Measurements from ENCODE around the gene MYZAP.

MYZAP gene

DNA sequence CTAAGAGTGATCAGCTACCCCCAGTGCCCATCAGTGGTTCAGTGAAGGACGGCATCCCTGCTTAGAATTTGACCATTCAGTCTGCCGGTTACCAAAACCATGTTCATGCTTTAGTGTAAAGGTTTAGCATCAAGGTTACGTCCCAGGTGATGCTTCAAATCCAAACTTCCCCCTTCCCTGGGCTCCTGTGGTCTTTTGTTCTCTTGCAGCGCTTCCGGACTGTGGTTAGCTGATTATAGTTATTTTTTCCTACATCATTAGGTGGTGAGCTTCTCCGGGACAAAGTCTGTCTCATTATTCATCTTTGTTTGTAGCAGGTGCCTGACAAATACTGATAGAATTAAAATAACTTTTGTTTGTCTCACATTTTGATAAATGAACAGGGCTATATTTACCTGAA lies 28.3 kb upstream of the MYZAP start:
- no peak for DNase-seq

DNA sequence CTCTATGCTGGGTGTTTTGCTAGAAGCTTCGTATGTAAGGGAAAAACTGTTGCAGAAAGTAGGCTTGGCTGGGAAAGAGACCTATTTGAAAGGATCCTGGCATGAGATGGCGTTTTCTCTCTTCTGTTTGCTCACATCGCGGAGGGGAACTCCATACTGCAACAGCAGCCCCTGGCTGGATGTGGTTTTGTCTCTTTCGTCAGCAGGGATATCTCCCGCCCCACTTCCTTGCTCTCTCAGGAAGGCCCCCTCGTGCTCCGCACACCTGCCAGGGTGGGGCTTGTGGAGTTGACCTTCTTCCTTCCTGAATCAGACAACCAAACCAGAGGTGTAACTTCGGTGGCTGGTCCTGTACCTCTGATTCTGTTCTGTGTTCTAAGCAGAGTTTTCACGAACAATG lies 26.4 kb upstream of the MYZAP start:
- DNase-seq: no peak

GRCh38 chr15:57566834-57567233 lies 24.9 kb upstream of the MYZAP start:
- no peak for DNase-seq

DNA sequence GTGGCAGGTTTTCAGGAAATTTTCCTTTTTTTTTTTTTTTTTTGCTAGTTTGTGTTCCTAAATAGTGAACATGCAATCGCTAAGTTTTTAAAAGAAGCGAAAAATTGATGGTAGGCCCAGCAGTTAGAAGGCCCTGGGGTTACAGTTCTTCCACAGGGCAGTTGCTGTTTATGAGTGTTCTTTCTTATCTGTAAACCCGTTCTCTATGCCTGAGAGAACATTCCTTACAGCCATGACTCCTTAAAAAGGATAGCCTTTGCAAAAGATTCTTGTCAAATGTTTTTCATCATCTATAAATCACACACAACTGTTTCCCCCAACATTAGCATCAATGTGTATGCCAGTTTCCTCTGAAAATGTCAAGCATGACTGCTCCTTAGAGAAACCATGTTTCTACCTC lies 23.8 kb upstream of the MYZAP start:
- DNase-seq: no peak

GRCh38 chr15:57568299-57568698 lies 23.4 kb upstream of the MYZAP start:
- no peak for DNase-seq

DNA sequence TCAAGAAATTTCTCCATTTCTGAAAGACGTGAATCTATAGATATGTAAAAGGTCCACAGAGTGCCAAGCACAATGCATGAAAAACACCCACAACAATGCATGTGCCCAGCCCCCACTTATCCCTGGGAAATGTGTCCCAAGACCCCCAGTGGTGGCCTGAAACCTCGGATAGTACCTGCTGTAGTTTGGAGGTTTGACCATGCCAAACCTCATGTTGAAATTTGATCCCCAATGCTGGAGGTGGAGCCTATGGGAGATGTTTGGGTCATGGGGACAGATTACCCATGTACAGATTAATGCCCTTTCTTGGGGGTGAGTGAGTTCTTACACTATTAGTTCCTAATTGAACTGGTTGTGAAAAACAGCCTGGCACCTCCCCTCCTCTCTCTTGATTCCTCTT lies 21.4 kb upstream of the MYZAP start:
- DNase-seq: no peak

- no peak for DNase-seq
Measured at GRCh38 chr15:57570994-57571393, 20.7 kb upstream of the MYZAP start.

- no peak for DNase-seq
Measured at GRCh38 chr15:57571725-57572124, 20.0 kb upstream of the MYZAP start.

- no peak for DNase-seq
Measured at GRCh38 chr15:57572468-57572867, 19.2 kb upstream of the MYZAP start.

DNA sequence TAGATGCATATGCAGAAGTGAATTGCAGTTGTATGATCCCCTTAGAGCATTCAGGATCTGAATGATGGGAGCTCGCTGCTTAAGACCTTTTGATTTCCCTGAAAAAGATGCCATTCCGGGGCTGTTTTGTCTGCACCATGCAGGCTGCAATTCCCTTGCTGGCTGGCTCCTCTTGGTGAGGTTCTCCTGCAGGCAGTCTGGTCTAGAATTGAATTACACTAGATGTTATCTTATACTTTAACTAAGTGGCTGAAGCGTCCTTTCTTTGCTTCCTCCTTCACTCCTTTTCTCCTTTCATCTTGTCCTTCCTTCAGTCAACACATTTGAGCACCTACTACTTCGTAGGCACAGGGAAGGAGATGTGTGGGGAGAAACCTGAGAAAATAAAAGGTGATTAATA lies 18.6 kb upstream of the MYZAP start:
- DNase-seq: no peak

- no peak for DNase-seq
Measured at GRCh38 chr15:57575363-57575762, 16.3 kb upstream of the MYZAP start.

DNA sequence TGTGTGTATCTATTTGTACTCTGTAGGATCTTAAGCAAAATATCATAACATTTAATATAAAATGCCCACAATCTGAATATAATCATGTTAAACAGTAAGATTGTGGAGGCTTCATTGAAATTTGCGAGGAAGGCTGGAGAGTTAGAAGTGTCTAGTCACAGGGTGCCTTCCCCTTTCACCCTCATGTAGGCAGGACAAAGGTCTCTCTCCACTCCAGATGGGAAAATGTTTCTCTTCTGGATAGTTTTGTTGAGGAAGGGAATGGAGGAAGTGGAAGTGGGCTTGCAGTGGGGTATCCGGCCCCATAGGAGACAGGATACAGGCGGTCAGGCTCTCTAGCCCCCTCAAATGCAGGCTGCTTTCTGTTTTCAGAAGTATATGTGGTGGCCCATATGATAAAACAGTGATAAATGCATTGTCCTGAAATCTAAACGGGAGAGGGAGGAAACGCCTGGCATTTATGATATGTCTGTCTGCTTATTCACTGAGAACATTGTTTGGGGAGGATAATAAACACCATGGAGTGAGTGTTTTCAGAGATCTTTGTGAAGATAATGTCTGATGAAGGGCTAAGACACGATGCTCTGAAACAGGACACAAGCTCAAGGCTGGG lies 13.3 kb upstream of the MYZAP start:
- no peak for DNase-seq

DNA sequence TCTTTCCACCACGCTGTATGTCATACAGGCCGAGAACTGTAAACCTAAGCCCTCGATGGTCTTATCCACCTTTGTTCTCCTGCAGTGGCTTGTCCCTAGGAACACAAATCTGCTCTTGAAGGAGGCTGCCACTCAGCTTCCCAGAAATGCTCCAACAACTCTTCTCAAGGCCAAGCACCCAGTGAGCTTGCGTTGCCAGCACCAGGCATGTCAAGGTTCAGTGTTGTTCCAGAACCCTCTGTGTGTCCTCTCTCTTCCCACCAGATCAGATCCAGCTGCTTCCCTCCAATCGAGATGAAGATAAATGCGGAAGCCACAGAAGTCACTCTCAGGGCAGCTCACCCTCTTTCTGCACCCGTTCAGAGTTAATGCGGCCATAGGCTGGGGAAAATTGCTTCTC lies 11.3 kb upstream of the MYZAP start:
- DNase-seq: no peak

GRCh38 chr15:57580866-57581265 lies 10.8 kb upstream of the MYZAP start:
- no peak for DNase-seq

- DNase-seq: no peak
Measured at GRCh38 chr15:57582090-57582489, 9.6 kb upstream of the MYZAP start.

DNA sequence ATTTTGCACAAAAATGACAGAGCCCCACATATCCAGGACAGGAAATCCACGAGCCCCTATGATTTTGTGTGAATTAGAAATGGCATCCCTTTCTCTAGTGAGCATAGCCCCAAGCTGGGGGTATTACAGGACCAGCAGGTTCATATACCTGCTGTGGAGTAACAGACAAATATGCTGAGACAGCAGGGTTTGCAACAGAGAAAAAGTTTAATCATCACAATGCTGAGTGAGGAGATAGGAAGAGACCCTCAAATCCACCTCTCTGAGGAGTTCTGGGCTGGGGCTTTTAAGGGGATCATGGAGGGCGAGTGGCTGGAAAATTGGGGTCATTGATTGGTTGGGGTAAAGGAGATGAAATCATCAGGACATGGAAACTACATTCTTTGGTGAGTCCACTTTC lies 8.4 kb upstream of the MYZAP start:
- no peak for DNase-seq

DNA sequence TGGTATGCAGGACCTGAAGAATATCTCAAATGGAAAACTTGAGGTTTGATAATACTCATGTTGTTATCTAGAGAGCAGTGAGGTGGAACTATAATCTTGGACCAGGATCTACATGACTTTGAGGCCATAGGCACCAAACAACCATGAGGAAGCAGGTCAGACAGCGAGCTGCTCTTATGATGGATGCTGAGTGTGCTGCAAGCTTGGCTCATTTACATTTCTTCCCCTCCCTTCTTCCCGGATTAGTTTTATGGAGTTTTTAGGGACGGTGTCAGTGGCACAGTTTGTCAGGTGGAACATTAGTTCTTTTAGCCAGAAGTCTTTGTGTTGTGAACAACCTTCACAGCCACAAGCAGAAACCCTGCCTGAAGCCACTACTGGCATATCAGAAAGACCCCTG lies 8.0 kb upstream of the MYZAP start:
- DNase-seq: no peak

- DNase-seq: no peak
Measured at GRCh38 chr15:57586661-57587424, 4.9 kb upstream of the MYZAP start.

DNA sequence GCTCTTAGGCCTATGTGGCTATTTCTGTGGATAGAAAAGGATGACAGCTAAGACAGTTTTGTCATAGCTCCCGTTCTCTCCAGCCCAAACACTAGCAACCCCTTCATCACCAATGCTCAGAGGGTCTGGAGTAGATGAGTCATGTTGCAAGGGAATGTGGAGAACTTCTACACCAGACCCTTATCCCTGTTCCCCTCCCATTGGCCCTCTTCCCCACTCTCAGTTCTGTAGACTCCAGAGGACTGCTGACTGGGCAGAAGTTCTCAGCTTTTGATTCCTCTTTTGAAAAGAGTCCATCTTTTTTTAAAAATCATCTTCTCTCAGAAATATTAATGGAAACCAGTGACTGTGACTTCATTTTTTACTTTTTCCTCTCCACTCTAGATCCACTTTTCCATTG lies 2.4 kb upstream of the MYZAP start:
- DNase-seq: no peak

DNA sequence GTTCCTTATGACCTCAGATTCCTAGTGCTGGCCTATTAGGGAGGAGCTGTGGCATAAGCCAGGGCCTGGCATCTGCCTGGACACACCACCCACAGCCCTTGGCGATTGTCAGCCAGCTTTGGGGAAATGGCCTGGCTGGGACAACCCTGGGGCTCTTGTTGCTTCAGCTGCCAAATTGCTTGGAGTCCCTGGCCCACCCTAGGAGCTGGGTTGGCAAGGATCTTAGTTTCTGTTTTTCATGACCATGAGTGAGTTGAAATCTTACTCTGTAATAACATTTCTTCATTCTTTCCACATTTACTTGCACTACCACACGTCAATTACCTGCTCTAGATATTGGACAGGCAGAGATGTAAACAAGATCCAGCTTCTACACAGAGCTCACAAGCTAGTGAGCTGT lies 1.9 kb upstream of the MYZAP start:
- DNase-seq: no peak

- no peak for DNase-seq
Measured at GRCh38 chr15:57591237-57591821, 375 bp upstream of the MYZAP start.

DNA sequence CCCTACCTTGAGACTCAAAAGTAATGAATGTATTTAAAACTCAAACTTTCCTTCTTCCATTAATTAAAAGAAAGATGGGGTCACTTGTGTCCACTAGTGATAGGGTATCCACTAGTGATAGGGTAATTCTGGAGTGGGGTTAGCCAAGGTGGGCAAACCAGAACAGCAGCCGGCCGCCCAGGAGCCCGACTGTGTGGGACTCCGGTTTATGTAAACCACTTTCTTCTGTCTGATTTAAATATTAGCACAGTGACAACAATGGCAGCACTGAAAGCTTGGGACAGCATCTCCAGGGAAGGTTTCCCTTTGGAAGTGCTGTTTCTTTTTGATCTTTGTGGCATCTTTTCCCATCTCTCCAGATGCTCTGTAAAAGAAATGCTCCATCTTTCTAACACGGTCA lies 722 bp downstream of the MYZAP start:
- DNase-seq: no peak

- no peak for DNase-seq
Measured at GRCh38 chr15:57592836-57593420, 1.2 kb downstream of the MYZAP start.

DNA sequence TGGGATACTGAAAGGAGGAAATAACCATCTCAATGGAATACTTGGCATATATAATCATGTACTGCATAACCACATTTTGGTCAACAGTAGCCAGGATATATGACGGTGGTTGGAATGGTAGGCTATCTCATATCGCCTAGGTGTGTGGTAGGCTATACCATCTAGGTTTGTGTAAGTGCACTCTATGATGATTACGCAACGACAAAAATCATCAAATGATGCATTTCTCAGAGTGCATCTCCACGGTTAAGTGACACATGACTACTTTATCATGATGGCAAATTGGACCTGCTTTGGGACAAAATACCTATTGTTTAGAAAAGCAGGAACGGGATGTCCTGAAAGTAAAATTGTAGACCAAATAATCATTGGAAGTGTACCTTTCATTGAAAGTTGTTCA lies 2.8 kb downstream of the MYZAP start:
- no peak for DNase-seq

Data from NCI-H524 (cell line).